ENCODE results near the gene ZNF438.

The ZNF438 gene

GRCh38 chr10:30887839-30888238 is 143.8 kb downstream of the ZNF438 start:
- ATAC-seq (ENCODE audit: insufficient read depth, low read depth) (no peak), DNase-seq (no peak)
- H3K9me3 ChIP-seq (ENCODE audit: insufficient read depth, low read length, severe bottlenecking): no peaks in the 10 kb centered on the region
- no peak overlapping the region for H3K4me3 ChIP-seq (ENCODE audit: low read depth in 1 of 2, low read length in 2 of 2)
- no peaks in the 10 kb centered on the region for H3K4me1 ChIP-seq (ENCODE audit: insufficient read depth, low read length)
- H3K4me2 ChIP-seq (ENCODE audit: insufficient read depth, low read length): no peak overlapping the region
- H3K27me3 ChIP-seq (ENCODE audit: insufficient read depth, low read length, poor library complexity): no peaks in the 10 kb centered on the region
- H2AFZ ChIP-seq (ENCODE audit: low read depth, low read length): no peak overlapping the region
- no peak overlapping the region for H3K27ac ChIP-seq (ENCODE audit: low read length)
- H4K20me1 ChIP-seq (ENCODE audit: insufficient read depth, low read length): no peaks in the 10 kb centered on the region
- H3K36me3 ChIP-seq (ENCODE audit: insufficient read depth, low read length): no peaks in the 10 kb centered on the region
- TF ChIP-seq EZH2 (IDR thresholded peaks at IDR 0.05; ENCODE audit: borderline replicate concordance, low read depth, low read length, severe bottlenecking) (no peak), CTCF (IDR thresholded peaks at IDR 0.05; ENCODE audit: borderline replicate concordance, extremely low read depth, low read length, poor library complexity, severe bottlenecking) (no peak)
- H3K79me2 ChIP-seq (ENCODE audit: insufficient read depth, low read length): no peaks in the 10 kb centered on the region
- H3K9ac ChIP-seq (ENCODE audit: low read depth, low read length): no peak overlapping the region

- Histone ChIP-seq H3K4me2 (ENCODE audit: insufficient read depth, low read length) (no peak overlapping the region), H2AFZ (ENCODE audit: low read depth, low read length) (no peak overlapping the region), H3K36me3 (ENCODE audit: insufficient read depth, low read length) (no peaks in the 10 kb centered on the region), H3K79me2 (ENCODE audit: insufficient read depth, low read length) (no peaks in the 10 kb centered on the region), H4K20me1 (ENCODE audit: insufficient read depth, low read length) (no peaks in the 10 kb centered on the region), H3K9ac (ENCODE audit: low read depth, low read length) (no peak overlapping the region), H3K27me3 (ENCODE audit: insufficient read depth, low read length, poor library complexity) (no peaks in the 10 kb centered on the region), H3K27ac (ENCODE audit: low read length) (no peak overlapping the region), H3K4me1 (ENCODE audit: insufficient read depth, low read length) (no peaks in the 10 kb centered on the region), H3K4me3 (ENCODE audit: low read depth in 1 of 2, low read length in 2 of 2) (no peak overlapping the region), H3K9me3 (ENCODE audit: insufficient read depth, low read length, severe bottlenecking) (no peaks in the 10 kb centered on the region)
- ATAC-seq (ENCODE audit: insufficient read depth, low read depth): no peak
- no peak for DNase-seq
- TF ChIP-seq CTCF (IDR thresholded peaks at IDR 0.05; ENCODE audit: borderline replicate concordance, extremely low read depth, low read length, poor library complexity, severe bottlenecking) (no peak), EZH2 (IDR thresholded peaks at IDR 0.05; ENCODE audit: borderline replicate concordance, low read depth, low read length, severe bottlenecking) (no peak)
Observed at GRCh38 chr10:30885423-30885822, 146.2 kb downstream of the ZNF438 start.

GRCh38 chr10:30883751-30884150 is 147.9 kb downstream of the ZNF438 start:
- Histone ChIP-seq H4K20me1 (ENCODE audit: insufficient read depth, low read length) (no peaks in the 10 kb centered on the region), H3K4me3 (ENCODE audit: low read depth in 1 of 2, low read length in 2 of 2) (no peak overlapping the region), H3K9me3 (ENCODE audit: insufficient read depth, low read length, severe bottlenecking) (no peaks in the 10 kb centered on the region), H3K4me1 (ENCODE audit: insufficient read depth, low read length) (no peaks in the 10 kb centered on the region), H3K9ac (ENCODE audit: low read depth, low read length) (no peak overlapping the region), H2AFZ (ENCODE audit: low read depth, low read length) (no peak overlapping the region), H3K27ac (ENCODE audit: low read length) (no peak overlapping the region), H3K4me2 (ENCODE audit: insufficient read depth, low read length) (no peak overlapping the region), H3K27me3 (ENCODE audit: insufficient read depth, low read length, poor library complexity) (no peaks in the 10 kb centered on the region), H3K79me2 (ENCODE audit: insufficient read depth, low read length) (no peaks in the 10 kb centered on the region), H3K36me3 (ENCODE audit: insufficient read depth, low read length) (no peaks in the 10 kb centered on the region)
- TF ChIP-seq CTCF (IDR thresholded peaks at IDR 0.05; ENCODE audit: borderline replicate concordance, extremely low read depth, low read length, poor library complexity, severe bottlenecking): no peak
- TF ChIP-seq EZH2 (IDR thresholded peaks at IDR 0.05; ENCODE audit: borderline replicate concordance, low read depth, low read length, severe bottlenecking): no peak
- no peak for DNase-seq
- no peak for ATAC-seq (ENCODE audit: insufficient read depth, low read depth)

- Histone ChIP-seq H3K4me2 (ENCODE audit: insufficient read depth, low read length) (no peak overlapping the region), H3K4me1 (ENCODE audit: insufficient read depth, low read length) (no peaks in the 10 kb centered on the region), H4K20me1 (ENCODE audit: insufficient read depth, low read length) (no peaks in the 10 kb centered on the region), H3K9ac (ENCODE audit: low read depth, low read length) (no peak overlapping the region), H3K36me3 (ENCODE audit: insufficient read depth, low read length) (no peaks in the 10 kb centered on the region), H3K27me3 (ENCODE audit: insufficient read depth, low read length, poor library complexity) (no peaks in the 10 kb centered on the region), H3K79me2 (ENCODE audit: insufficient read depth, low read length) (no peaks in the 10 kb centered on the region), H2AFZ (ENCODE audit: low read depth, low read length) (no peak overlapping the region), H3K9me3 (ENCODE audit: insufficient read depth, low read length, severe bottlenecking) (no peaks in the 10 kb centered on the region), H3K4me3 (ENCODE audit: low read depth in 1 of 2, low read length in 2 of 2) (no peak overlapping the region), H3K27ac (ENCODE audit: low read length) (no peak overlapping the region)
- TF ChIP-seq EZH2 (IDR thresholded peaks at IDR 0.05; ENCODE audit: borderline replicate concordance, low read depth, low read length, severe bottlenecking) (no peak), CTCF (IDR thresholded peaks at IDR 0.05; ENCODE audit: borderline replicate concordance, extremely low read depth, low read length, poor library complexity, severe bottlenecking) (no peak)
- ATAC-seq (ENCODE audit: insufficient read depth, low read depth) (no peak), DNase-seq (no peak)
Observed at GRCh38 chr10:30883116-30883515, 148.5 kb downstream of the ZNF438 start.
